IMR-90 (cell line): Measurements from ENCODE around the gene CPLX1.

Source experiments
- BHLHE40 ChIP-seq: fragments of 150-350 bp; IDR thresholded peaks from 2 replicates; pipeline ENCODE4 v1.6.1; 2016; ENCODE audit warnings: mild to moderate bottlenecking, low read depth, low read length
- CEBPB ChIP-seq: IDR thresholded peaks from 2 replicates; pipeline ENCODE4 v1.6.1; 2012; ENCODE audit warnings: low read depth, low read length, improper control_type of control experiment
- FOS ChIP-seq: fragments of 150-350 bp; IDR thresholded peaks from 2 replicates; pipeline ENCODE4 v1.6.1; 2016; ENCODE audit warnings: low read depth, low read length
- MAFK ChIP-seq: IDR thresholded peaks from 2 replicates; pipeline ENCODE4 v1.6.1; 2012; ENCODE audit warnings: low read depth, low read length, improper control_type of control experiment
- MXI1 ChIP-seq: IDR thresholded peaks from 2 replicates; pipeline ENCODE4 v1.6.1; 2012; ENCODE audit warnings: low read depth, mild to moderate bottlenecking, low read length, moderate library complexity, borderline replicate concordance
- POLR2A ChIP-seq: IDR thresholded peaks from 2 replicates; pipeline ENCODE4 v1.6.1; 2012; ENCODE audit warnings: mild to moderate bottlenecking, low read depth, low read length
- RCOR1 ChIP-seq: IDR thresholded peaks from 2 replicates; pipeline ENCODE4 v1.6.1; 2012; ENCODE audit warnings: mild to moderate bottlenecking, low read length, improper control_type of control experiment; ENCODE audit not compliant: insufficient replicate concordance
- RFX5 ChIP-seq: IDR thresholded peaks from 2 replicates; pipeline ENCODE4 v1.8.0; 2012; ENCODE audit warnings: low read depth, mild to moderate bottlenecking, low read length, moderate library complexity
- SMC3 ChIP-seq: fragments of 150-350 bp; IDR thresholded peaks from 2 replicates; pipeline ENCODE4 v1.6.1; 2016; ENCODE audit warnings: low read depth, mild to moderate bottlenecking, antibody characterized with exemption, low read length, moderate library complexity
- TF ChIP-seq, protein P1 (sequence below): fragments of 150-350 bp; IDR thresholded peaks from 2 replicates; pipeline ENCODE4 v1.6.1; 2017; ENCODE audit warnings: mild to moderate bottlenecking, antibody characterized with exemption, low read length, low read depth
- TF ChIP-seq, protein P2 (sequence below): conservative IDR thresholded peaks from 2 replicates; pipeline ENCODE4 v1.5.1; 2012; ENCODE audit warnings: mild to moderate bottlenecking, low read depth, low read length, improper control_type of control experiment
- TF ChIP-seq, protein P3 (sequence below): fragments of 150-350 bp; IDR thresholded peaks from 2 replicates; pipeline ENCODE4 v1.6.1; 2016; ENCODE audit warnings: low read depth, mild to moderate bottlenecking, low read length, moderate library complexity, borderline replicate concordance

DNA sequence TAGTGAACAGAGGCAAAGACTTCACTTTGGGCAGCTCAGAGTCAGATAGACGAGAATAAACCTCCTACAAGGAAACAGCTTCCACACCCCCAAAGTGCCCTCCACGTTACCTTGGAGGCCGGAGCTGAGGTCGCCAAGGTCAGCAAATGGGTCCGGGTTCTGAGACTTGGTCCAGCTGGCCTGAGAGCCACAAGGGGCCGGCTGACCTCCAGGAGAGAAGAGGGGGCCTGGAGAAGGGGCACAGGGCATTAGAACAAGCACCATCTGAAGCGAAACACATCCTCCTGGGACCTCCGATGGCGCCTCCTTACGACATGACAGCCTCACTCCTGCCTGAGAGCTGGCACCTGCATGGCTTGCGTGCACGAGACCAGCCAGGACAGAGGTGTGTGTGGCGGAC is 33.6 kb upstream of the CPLX1 start:
- TF ChIP-seq, protein P1, sequence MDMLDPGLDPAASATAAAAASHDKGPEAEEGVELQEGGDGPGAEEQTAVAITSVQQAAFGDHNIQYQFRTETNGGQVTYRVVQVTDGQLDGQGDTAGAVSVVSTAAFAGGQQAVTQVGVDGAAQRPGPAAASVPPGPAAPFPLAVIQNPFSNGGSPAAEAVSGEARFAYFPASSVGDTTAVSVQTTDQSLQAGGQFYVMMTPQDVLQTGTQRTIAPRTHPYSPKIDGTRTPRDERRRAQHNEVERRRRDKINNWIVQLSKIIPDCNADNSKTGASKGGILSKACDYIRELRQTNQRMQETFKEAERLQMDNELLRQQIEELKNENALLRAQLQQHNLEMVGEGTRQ, result no peak
- TF ChIP-seq, protein P2, sequence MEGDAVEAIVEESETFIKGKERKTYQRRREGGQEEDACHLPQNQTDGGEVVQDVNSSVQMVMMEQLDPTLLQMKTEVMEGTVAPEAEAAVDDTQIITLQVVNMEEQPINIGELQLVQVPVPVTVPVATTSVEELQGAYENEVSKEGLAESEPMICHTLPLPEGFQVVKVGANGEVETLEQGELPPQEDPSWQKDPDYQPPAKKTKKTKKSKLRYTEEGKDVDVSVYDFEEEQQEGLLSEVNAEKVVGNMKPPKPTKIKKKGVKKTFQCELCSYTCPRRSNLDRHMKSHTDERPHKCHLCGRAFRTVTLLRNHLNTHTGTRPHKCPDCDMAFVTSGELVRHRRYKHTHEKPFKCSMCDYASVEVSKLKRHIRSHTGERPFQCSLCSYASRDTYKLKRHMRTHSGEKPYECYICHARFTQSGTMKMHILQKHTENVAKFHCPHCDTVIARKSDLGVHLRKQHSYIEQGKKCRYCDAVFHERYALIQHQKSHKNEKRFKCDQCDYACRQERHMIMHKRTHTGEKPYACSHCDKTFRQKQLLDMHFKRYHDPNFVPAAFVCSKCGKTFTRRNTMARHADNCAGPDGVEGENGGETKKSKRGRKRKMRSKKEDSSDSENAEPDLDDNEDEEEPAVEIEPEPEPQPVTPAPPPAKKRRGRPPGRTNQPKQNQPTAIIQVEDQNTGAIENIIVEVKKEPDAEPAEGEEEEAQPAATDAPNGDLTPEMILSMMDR, result no peak
- TF ChIP-seq MAFK (no peak), RFX5 (no peak), CEBPB (no peak), POLR2A (no peak), RCOR1 (no peak), BHLHE40 (no peak), MXI1 (no peak), SMC3 (no peak), FOS (no peak)
- TF ChIP-seq, protein P3, sequence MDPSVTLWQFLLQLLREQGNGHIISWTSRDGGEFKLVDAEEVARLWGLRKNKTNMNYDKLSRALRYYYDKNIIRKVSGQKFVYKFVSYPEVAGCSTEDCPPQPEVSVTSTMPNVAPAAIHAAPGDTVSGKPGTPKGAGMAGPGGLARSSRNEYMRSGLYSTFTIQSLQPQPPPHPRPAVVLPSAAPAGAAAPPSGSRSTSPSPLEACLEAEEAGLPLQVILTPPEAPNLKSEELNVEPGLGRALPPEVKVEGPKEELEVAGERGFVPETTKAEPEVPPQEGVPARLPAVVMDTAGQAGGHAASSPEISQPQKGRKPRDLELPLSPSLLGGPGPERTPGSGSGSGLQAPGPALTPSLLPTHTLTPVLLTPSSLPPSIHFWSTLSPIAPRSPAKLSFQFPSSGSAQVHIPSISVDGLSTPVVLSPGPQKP, result no peak
